Measurements from ENCODE around the gene EDA. TPM values are rescaled to one million over a fixed set of nuclear protein-coding genes. Genes with fewer than 3 reads are reported as not detected.

Gene EDA
- total RNA-seq, 1 experiment from 2014 or later = 1.1 TPM

GRCh38 chrX:69614886-69615285 is 1.0 kb upstream of the EDA start:
- CTCF ChIA-PET = no interaction called here
- POLR2A ChIA-PET = interaction anchor here (1.3 to 1.8 kb wide), 2 partner anchors 10 to 17 kb away, joined by 3 to 10 read pairs; no protein-coding TSS in a partner anchor

GRCh38 chrX:69615342-69615741 is 571 bp upstream of the EDA start:
- DNase-seq (ENCODE audit: unreplicated experiment) = no peak
- intact Hi-C loops (cut with micrococcal nuclease) = loop anchor here (5.0 kb wide), 3 partner anchors 193 to 793 kb away; no protein-coding TSS in a partner anchor
- peaks cover 5% of the 10 kb centered on the region for H3K4me1 Mint-ChIP-seq (ENCODE audit: insufficient read depth, unreplicated experiment)
- H3K27ac Mint-ChIP-seq (ENCODE audit: low read depth, unreplicated experiment) = no peak overlapping the region
- H3K27me3 Mint-ChIP-seq (ENCODE audit: insufficient read depth, unreplicated experiment) = peaks cover 60% of the 10 kb centered on the region
- peak overlapping the region; percentile 78 for H3K4me3 Mint-ChIP-seq (ENCODE audit: unreplicated experiment)
- H3K9me3 Mint-ChIP-seq (ENCODE audit: unreplicated experiment) = no peaks in the 10 kb centered on the region
- no peaks in the 10 kb centered on the region for H3K36me3 Mint-ChIP-seq (ENCODE audit: insufficient read depth, unreplicated experiment)
- CTCF ChIA-PET = interaction anchor here (0.6 to 9.8 kb wide), 3 partner anchors 14 to 95 kb away, joined by 3 to 109 read pairs (median 5); no protein-coding TSS in a partner anchor
- no peak for TF ChIP-seq CTCF (IDR thresholded peaks at IDR 0.05; ENCODE audit: unreplicated experiment)
- BruUV-seq (replicated peaks) = no TSS peak
- POLR2A ChIA-PET = interaction anchor here (0.7 to 1.8 kb wide), 4 partner anchors 11 to 259 kb away, joined by 3 to 10 read pairs (median 3); no protein-coding TSS in a partner anchor

More at GRCh38 chrX:69614886-69615285, 1.0 kb upstream of the EDA start:
- no peak for TF ChIP-seq CTCF (IDR thresholded peaks at IDR 0.05; ENCODE audit: unreplicated experiment)
- no peak for DNase-seq (ENCODE audit: unreplicated experiment)
- Mint-ChIP-seq H3K9me3 (ENCODE audit: unreplicated experiment) (no peaks in the 10 kb centered on the region), H3K4me3 (ENCODE audit: unreplicated experiment) (no peak overlapping the region), H3K36me3 (ENCODE audit: insufficient read depth, unreplicated experiment) (no peaks in the 10 kb centered on the region), H3K27ac (ENCODE audit: low read depth, unreplicated experiment) (no peak overlapping the region), H3K27me3 (ENCODE audit: insufficient read depth, unreplicated experiment) (peaks cover 60% of the 10 kb centered on the region), H3K4me1 (ENCODE audit: insufficient read depth, unreplicated experiment) (peaks cover 5% of the 10 kb centered on the region)
- intact Hi-C loops (cut with micrococcal nuclease) = loop anchor here (5.0 kb wide), 3 partner anchors 193 to 793 kb away; no protein-coding TSS in a partner anchor
- no TSS peak for BruUV-seq (replicated peaks)

- POLR2A ChIA-PET = interaction anchor here (0.7 to 1.8 kb wide), 9 partner anchors 10 to 634 kb away, joined by 3 to 10 read pairs (median 3); no protein-coding TSS in a partner anchor
- Mint-ChIP-seq H3K4me1 (ENCODE audit: insufficient read depth, unreplicated experiment) (peaks cover 5% of the 10 kb centered on the region), H3K4me3 (ENCODE audit: unreplicated experiment) (peak overlapping the region; percentile 78), H3K27me3 (ENCODE audit: insufficient read depth, unreplicated experiment) (peaks cover 54% of the 10 kb centered on the region), H3K36me3 (ENCODE audit: insufficient read depth, unreplicated experiment) (no peaks in the 10 kb centered on the region), H3K9me3 (ENCODE audit: unreplicated experiment) (no peaks in the 10 kb centered on the region), H3K27ac (ENCODE audit: low read depth, unreplicated experiment) (no peak overlapping the region)
- TF ChIP-seq CTCF (IDR thresholded peaks at IDR 0.05; ENCODE audit: unreplicated experiment) = no peak
- intact Hi-C loops (cut with micrococcal nuclease) = loop anchor here (5.0 kb wide), 3 partner anchors 194 to 794 kb away; no protein-coding TSS in a partner anchor
- no TSS peak for BruUV-seq (replicated peaks)
- CTCF ChIA-PET = interaction anchor here (0.6 to 9.8 kb wide), 12 partner anchors 10 to 789 kb away, joined by 3 to 109 read pairs (median 6); partner anchors contain the start of gene IGBP1
- peak; percentile 18 for DNase-seq (ENCODE audit: unreplicated experiment)
Observed at GRCh38 chrX:69616457-69617203, 717 bp downstream of the EDA start.

DNA sequence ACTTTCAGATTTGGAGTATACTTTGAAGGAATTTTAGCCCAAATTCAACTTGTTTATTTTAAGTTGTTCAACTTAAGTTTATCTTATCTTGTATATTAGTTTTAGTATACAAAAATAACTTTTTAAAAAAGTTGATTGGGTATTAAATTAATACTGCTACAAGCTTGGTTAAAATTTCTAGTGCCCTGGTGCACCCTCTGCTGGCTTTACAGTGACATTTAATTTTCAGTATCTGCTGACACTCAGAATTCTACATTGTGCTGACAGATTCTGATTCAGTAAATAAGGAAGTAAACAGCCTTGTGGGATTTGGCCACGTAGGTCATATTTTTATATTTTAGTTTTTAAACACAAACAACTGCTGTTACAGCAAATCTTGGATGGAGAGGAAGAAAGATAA is 2.9 kb downstream of the EDA start:
- POLR2A ChIA-PET = interaction anchor here (0.8 to 1.1 kb wide), 2 partner anchors 10 to 13 kb away, joined by 3 to 4 read pairs; no protein-coding TSS in a partner anchor
- DNase-seq (ENCODE audit: unreplicated experiment) = peak; percentile 41
- H3K27me3 Mint-ChIP-seq (ENCODE audit: insufficient read depth, unreplicated experiment) = peaks cover 40% of the 10 kb centered on the region
- peak; percentile 34 for TF ChIP-seq CTCF (IDR thresholded peaks at IDR 0.05; ENCODE audit: unreplicated experiment)
- BruUV-seq (replicated peaks) = no TSS peak
- H3K36me3 Mint-ChIP-seq (ENCODE audit: insufficient read depth, unreplicated experiment) = no peaks in the 10 kb centered on the region
- no peak overlapping the region for H3K4me3 Mint-ChIP-seq (ENCODE audit: unreplicated experiment)
- H3K27ac Mint-ChIP-seq (ENCODE audit: low read depth, unreplicated experiment) = no peak overlapping the region
- intact Hi-C loops (cut with micrococcal nuclease) = loop anchor here (1.0 to 5.0 kb wide), 6 partner anchors 81 to 797 kb away; no protein-coding TSS in a partner anchor
- H3K9me3 Mint-ChIP-seq (ENCODE audit: unreplicated experiment) = no peaks in the 10 kb centered on the region
- peaks cover 5% of the 10 kb centered on the region for H3K4me1 Mint-ChIP-seq (ENCODE audit: insufficient read depth, unreplicated experiment)
- CTCF ChIA-PET = interaction anchor here (0.7 to 9.8 kb wide), 31 partner anchors 10 to 1112 kb away, joined by 3 to 109 read pairs (median 5); partner anchors contain the start of gene IGBP1
